Esophagus muscularis mucosa (tissue), 3 donors: ENCODE measurements around the gene ITPRIPL2.

Source experiments
- CTCF ChIP-seq, 3 experiments: fragments of 200-600 bp in 2 of 3; fragments of 450-650 bp in 1 of 3; sonication (generic) in 2 of 3; IDR thresholded peaks; one replicate each; pipeline ENCODE4 v1.5.1; 2017 to 2019; ENCODE audit warnings: antibody characterized with exemption in 3 of 3, mild to moderate bottlenecking in 2 of 3, moderate library complexity in 1 of 3
- POLR2AphosphoS5 ChIP-seq, 2 donors: sonication (generic); formaldehyde crosslinking; IDR thresholded peaks; one replicate each; pipeline ENCODE4 v1.6.1; 2017; ENCODE audit warnings: antibody characterized with exemption in 2 of 2

DNA sequence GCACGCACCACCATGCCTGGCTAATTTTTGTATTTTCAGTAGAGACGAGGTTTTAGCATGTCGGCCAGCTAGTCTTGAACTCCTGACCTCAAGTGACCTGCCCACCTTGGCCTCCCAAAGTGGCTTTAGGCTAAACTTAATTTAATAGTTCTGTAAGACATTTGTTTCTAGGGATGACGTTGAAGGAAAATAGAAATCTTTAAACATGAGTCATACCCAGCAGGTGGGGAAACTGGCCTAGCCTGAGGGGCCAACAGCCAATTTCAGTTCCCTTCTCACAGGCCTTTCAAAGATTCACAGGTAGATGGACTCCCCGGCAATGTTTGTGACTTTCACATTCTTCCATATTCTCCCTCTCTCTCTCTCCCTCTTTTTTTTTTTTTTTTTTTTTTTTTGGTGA, 18.1 kb upstream of the ITPRIPL2 start:
- TF ChIP-seq POLR2AphosphoS5 (IDR thresholded peaks at IDR 0.05) (no peak), CTCF (IDR thresholded peaks at IDR 0.05) (no peak)
